Vagina (tissue), 2 donors: Measurements from ENCODE around the gene MKRN2. TPM values are rescaled to one million over a fixed set of nuclear protein-coding genes. Genes with fewer than 3 reads are reported as not detected.

Experiments
- DNase-seq, 2 donors: peaks; one replicate each; pipeline ENCODE4 v3.0.0-alpha.2; 2017; ENCODE audit errors: extremely low spot score in 2 of 2
- H3K27ac ChIP-seq: fragments of 200-600 bp; sonication (generic); one replicate; pipeline ENCODE4 v1.5.1; 2019
- H3K27me3 ChIP-seq: fragments of 200-600 bp; sonication (generic); one replicate; pipeline ENCODE4 v1.5.1; 2019
- H3K36me3 ChIP-seq, 2 donors: fragments of 200-600 bp; sonication (generic); one replicate each; pipeline ENCODE4 v1.5.1; 2017 to 2019
- H3K4me1 ChIP-seq: fragments of 200-600 bp; sonication (generic); one replicate; pipeline ENCODE4 v1.5.1; 2019
- H3K4me3 ChIP-seq, 2 donors: fragments of 200-600 bp; sonication (generic); 1 replicate in 1 of 2; 2 replicates in 1 of 2; pipeline ENCODE4 v1.5.1; 2016 to 2019
- H3K9me3 ChIP-seq: fragments of 200-600 bp; sonication (generic); one replicate; pipeline ENCODE4 v1.5.1; 2019
- CTCF ChIP-seq, 3 experiments: fragments of 450-650 bp in 2 of 3; fragments of 200-600 bp in 1 of 3; sonication (generic) in 1 of 3; IDR thresholded peaks; one replicate each; pipeline ENCODE4 v1.5.1; 2017 to 2019; ENCODE audit warnings: antibody characterized with exemption in 3 of 3, mild to moderate bottlenecking in 2 of 3, moderate library complexity in 2 of 3
- POLR2A ChIP-seq, 2 donors: fragments of 450-650 bp; IDR thresholded peaks; one replicate each; pipeline ENCODE4 v1.6.1; 2017; ENCODE audit warnings: antibody characterized with exemption in 2 of 2, mild to moderate bottlenecking in 2 of 2, moderate library complexity in 2 of 2
- POLR2AphosphoS5 ChIP-seq, 2 donors: sonication (generic); formaldehyde crosslinking; IDR thresholded peaks; one replicate each; pipeline ENCODE4 v1.9.0; 2017; ENCODE audit warnings: antibody characterized with exemption in 2 of 2, mild to moderate bottlenecking in 2 of 2, low read depth in 1 of 2; ENCODE audit not compliant: insufficient read depth in 1 of 2
- intact Hi-C: fragments of 100-400 bp; cut with DNase I; formaldehyde crosslinking; loops from one replicate; pipeline ENCODE4 v1.15.1; 2023
- total RNA-seq: library from RNA; depleted of rRNA; stranded (reverse); fragments of >200 nt; gene quantifications from one replicate; pipeline ENCODE4 v1.2.3, GENCODE V29; 2016

The MKRN2 gene
- total RNA-seq, 1 donor from 2014 or later = 28.5 TPM

GRCh38 chr3:12574131-12574530 lies 17.2 kb downstream of the MKRN2 start:
- Histone ChIP-seq H3K27me3 (no peaks in the 10 kb centered on the region), H3K36me3 (peaks cover 8 to 87% of the 10 kb centered on the region in 2 donors), H3K27ac (no peak overlapping the region), H3K4me3 (no peak overlapping the region), H3K4me1 (peaks cover 2% of the 10 kb centered on the region), H3K9me3 (no peaks in the 10 kb centered on the region)
- TF ChIP-seq CTCF (IDR thresholded peaks at IDR 0.05) (no peak), POLR2AphosphoS5 (IDR thresholded peaks at IDR 0.05; ENCODE audit: insufficient read depth in 1 of 2, low read depth in 1 of 2) (no peak), POLR2A (IDR thresholded peaks at IDR 0.05) (no peak)
- no peak for DNase-seq
- intact Hi-C loops = no loop called here

- Histone ChIP-seq H3K36me3 (peaks cover 8 to 90% of the 10 kb centered on the region in 2 donors), H3K27ac (no peak overlapping the region), H3K27me3 (no peaks in the 10 kb centered on the region), H3K9me3 (no peaks in the 10 kb centered on the region), H3K4me3 (no peak overlapping the region), H3K4me1 (no peaks in the 10 kb centered on the region)
- TF ChIP-seq POLR2A (IDR thresholded peaks at IDR 0.05) = no peak
- TF ChIP-seq POLR2AphosphoS5 (IDR thresholded peaks at IDR 0.05; ENCODE audit: insufficient read depth in 1 of 2, low read depth in 1 of 2) = no peak
- TF ChIP-seq CTCF (IDR thresholded peaks at IDR 0.05) = no peak
- intact Hi-C loops = no loop called here
- no peak for DNase-seq
These were observed 17.8 kb downstream of the MKRN2 start for GRCh38 chr3:12574661-12575060.

GRCh38 chr3:12577379-12577778 lies 20.5 kb downstream of the MKRN2 start:
- intact Hi-C loops = no loop called here
- no peak overlapping the region for H3K27ac ChIP-seq
- H3K36me3 ChIP-seq = peaks cover 4 to 79% of the 10 kb centered on the region in 2 donors
- H3K4me3 ChIP-seq = no peak overlapping the region
- no peak for DNase-seq
- no peaks in the 10 kb centered on the region for H3K4me1 ChIP-seq
- H3K27me3 ChIP-seq = no peaks in the 10 kb centered on the region
- no peak for TF ChIP-seq POLR2A (IDR thresholded peaks at IDR 0.05)
- TF ChIP-seq CTCF (IDR thresholded peaks at IDR 0.05) = no peak
- TF ChIP-seq POLR2AphosphoS5 (IDR thresholded peaks at IDR 0.05; ENCODE audit: insufficient read depth in 1 of 2, low read depth in 1 of 2) = no peak
- no peaks in the 10 kb centered on the region for H3K9me3 ChIP-seq

- Histone ChIP-seq H3K4me1 (no peaks in the 10 kb centered on the region), H3K36me3 (peaks cover 0 to 79% of the 10 kb centered on the region in 2 donors), H3K27ac (no peak overlapping the region), H3K27me3 (no peaks in the 10 kb centered on the region), H3K4me3 (no peak overlapping the region), H3K9me3 (no peaks in the 10 kb centered on the region)
- intact Hi-C loops = no loop called here
- DNase-seq = no peak
- TF ChIP-seq POLR2A (IDR thresholded peaks at IDR 0.05) = no peak
- TF ChIP-seq POLR2AphosphoS5 (IDR thresholded peaks at IDR 0.05; ENCODE audit: insufficient read depth in 1 of 2, low read depth in 1 of 2) = no peak
- no peak for TF ChIP-seq CTCF (IDR thresholded peaks at IDR 0.05)
These were observed 21.9 kb downstream of the MKRN2 start for GRCh38 chr3:12578742-12579141.

GRCh38 chr3:12579456-12579855 lies 22.6 kb downstream of the MKRN2 start:
- Histone ChIP-seq H3K9me3 (no peaks in the 10 kb centered on the region), H3K27me3 (no peaks in the 10 kb centered on the region), H3K4me3 (no peak overlapping the region), H3K4me1 (no peaks in the 10 kb centered on the region), H3K36me3 (peaks cover 0 to 79% of the 10 kb centered on the region in 2 donors), H3K27ac (no peak overlapping the region)
- TF ChIP-seq POLR2A (IDR thresholded peaks at IDR 0.05) (no peak), POLR2AphosphoS5 (IDR thresholded peaks at IDR 0.05; ENCODE audit: insufficient read depth in 1 of 2, low read depth in 1 of 2) (no peak), CTCF (IDR thresholded peaks at IDR 0.05) (no peak)
- DNase-seq = no peak
- intact Hi-C loops = no loop called here
